ENCODE results near the gene AGBL1.

AGBL1 gene

DNA sequence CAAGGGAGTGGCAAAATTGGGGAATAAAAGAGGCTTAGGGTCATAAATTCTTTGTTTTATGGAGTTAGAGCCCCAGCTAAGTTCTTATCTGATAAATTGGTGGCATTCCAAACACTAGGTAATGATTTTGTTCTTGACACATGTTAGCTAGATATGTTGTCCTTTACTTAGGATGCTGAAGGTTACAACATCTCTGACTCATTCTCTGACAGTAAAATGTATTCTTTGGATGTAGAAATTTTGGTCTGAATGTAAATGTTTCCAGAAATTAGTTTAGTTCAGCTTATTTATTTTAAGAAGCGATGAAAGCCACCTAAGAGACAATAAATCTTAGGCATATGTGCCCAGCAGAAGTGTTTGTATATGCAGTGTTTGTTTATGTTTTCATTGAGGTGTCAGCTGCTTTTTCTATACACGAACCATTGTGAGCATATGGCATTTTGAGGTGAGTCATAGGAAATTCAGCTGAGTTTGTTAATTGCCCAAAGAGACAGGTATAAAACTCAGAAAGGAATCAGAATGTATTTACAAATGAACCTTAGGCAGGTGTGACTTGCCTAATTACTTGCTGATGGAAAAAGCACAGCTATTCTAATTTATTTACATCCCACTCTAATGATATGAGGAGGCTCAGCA, 247.7 kb downstream of the AGBL1 start:
- no peak for DNase-seq (ENCODE audit: low read depth)

GRCh38 chr15:86328658-86329057, 249.0 kb downstream of the AGBL1 start:
- DNase-seq (ENCODE audit: low read depth), result no peak

DNA sequence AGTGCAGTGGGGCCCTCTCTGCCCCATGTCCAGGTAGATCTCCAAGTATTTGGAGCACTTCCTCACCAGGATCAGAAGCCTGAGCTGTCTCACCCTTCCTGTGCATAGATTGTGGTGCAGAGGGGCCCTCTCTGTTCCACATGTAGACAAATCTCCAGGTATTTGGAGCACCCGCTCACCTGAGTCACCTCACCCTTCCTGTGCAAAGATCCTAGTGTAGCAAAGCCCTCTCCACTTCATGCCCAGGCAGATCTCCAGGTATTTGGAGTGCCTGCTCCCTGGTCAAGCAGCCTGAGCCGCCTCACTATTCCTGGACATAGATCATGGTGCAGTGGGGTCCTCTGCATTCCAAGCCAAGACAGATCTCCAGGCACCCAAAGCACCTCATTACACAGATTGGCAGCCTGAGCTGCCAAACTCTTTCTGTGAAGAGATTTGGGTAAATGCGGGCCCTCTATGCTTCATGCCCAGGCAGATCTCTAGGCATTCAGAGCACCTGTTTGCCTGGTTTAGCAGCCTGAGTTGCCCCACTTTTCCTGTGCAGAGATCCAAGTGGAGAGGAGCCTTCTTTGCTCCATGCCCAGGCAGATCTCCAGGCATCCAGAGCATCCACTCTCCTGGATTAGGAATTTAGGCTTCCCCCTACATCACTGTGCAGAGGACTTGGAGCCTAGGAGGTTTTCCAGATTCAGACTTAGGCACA, 249.8 kb downstream of the AGBL1 start:
- DNase-seq (ENCODE audit: low read depth), result no peak

DNA sequence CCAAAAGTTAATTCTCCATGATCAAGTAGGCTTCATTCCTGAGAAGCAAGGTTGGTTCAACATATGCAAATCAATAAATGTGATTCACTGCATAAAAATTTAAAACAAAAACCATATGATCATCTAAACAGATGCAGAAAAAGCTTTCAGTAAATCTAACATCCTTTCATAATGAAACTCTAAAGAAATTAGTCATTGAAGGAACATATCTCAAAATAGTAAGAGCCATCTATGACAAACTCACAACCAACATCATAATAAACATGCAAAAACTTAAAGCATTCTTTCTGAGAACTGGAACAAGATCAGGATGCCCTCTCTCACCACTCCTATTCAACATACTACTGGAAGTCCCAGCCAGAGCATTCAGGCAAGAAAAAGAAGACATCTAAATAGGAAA, 254.1 kb downstream of the AGBL1 start:
- no peak for DNase-seq (ENCODE audit: low read depth)

DNA sequence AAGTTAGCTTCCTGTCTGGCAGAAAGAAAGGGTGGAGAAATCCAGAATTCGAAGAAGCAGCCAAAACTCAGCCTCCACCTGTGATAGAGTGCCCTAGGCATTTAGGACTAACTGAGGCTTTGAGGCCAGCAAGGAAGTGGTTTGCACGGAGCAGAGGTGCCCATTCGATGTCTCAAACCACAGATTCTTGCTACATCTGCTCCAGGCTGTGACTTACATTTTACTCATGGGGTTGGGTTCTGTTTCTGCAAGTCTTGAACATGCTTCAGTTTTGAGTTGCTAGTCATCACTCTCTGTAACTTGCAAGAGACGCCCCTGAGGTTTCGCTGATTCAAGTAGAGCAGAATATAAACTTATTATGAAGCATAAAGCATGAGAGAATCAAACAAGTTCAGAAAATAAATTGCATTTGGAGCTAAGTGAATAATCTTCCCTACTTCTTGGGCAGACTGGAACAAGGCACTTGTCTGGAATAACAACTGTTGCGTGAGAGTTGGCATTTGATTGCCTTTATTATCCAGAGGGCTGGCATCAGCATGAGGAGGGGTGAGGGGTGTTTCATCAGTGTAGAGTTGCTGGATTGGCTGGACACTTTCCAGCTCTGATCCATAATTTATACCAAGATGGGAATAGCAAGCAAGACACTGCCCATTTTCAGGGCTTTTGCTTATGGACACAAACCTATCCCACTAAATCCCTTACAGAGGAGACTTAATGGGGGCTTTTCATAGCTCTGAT, 256.5 kb downstream of the AGBL1 start:
- DNase-seq (ENCODE audit: low read depth), result no peak

DNA sequence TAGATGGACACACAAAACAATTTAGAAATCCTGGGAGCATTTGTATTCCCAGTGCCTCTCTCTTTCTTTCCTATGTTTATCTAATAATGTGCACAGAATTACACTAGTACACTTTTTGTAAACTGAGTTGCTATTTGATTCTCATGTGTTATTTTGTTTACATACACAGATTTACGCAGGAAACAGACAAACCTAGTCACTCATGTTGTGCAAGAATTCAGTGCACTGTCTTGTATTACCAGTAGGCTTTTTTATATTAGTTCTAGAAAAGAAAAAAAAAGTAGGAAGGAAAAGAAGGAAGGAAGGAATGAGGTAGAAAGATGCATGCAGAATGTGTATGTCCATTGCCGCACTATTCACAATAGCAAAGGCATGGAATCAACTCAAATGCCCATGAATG, 257.4 kb downstream of the AGBL1 start:
- DNase-seq (ENCODE audit: low read depth), result no peak

DNA sequence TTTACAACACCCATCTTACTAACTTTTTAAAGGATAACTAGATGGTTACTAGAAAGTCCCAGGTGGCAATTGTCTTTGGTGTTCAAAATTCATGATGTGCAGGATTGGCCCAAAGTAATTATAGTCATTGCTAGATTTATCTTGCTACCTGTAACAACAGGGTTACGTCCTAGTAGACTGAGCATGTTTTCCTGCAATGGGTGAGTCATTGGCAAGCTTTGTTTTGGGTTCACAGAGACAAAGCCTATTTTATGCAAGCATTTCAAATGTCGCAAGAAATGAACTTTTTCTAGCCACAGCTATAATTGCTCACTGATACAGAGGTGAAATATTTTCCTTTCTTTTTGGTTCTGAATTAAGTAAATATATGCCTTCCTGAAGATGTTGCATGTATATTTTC, 267.6 kb downstream of the AGBL1 start:
- no peak for DNase-seq (ENCODE audit: low read depth)

DNA sequence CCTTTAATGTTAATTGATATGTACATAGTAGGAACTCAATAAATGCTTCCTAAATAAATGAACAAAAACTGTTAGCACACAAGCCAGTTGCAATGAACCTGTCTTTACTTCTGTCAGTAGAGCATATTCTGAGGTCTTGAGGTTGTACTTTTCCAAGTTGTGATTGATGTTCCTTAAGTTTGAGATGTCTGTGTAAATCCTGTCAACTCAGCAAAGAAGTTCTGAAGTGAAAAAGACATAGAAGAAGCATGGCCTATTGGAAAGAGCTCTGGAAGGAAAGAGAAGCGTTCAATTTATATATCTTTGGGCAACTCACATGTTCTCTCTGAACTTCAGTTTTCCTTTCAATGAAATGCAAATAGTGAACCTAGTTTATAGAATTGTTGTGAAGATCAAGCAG, 269.9 kb downstream of the AGBL1 start:
- no peak for DNase-seq (ENCODE audit: low read depth)

DNA sequence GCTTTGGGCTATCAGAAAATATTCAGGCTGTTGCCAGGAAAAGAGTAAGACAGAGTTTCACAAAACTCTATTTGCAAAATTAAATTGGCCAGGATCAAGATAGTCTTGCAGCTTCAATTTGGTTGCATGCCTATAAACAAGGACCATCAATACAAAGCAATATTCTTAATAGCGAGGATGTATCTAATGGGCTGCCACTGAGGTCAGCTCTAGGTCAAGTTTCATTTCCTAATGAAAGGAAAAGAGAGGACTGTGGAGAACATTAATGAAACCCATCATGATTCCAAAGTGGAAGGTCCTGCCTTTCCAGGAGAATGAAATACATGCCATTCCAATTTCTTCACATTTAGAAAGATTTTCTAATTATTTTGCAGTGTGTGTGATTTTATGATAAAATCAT, 273.5 kb downstream of the AGBL1 start:
- no peak for DNase-seq (ENCODE audit: low read depth)

- DNase-seq (ENCODE audit: low read depth), result no peak
These were observed 275.7 kb downstream of the AGBL1 start for GRCh38 chr15:86355361-86355760.

- DNase-seq (ENCODE audit: low read depth), result no peak
These were observed 276.1 kb downstream of the AGBL1 start for GRCh38 chr15:86355801-86356200.

- no peak for DNase-seq (ENCODE audit: low read depth)
These were observed 282.9 kb downstream of the AGBL1 start for GRCh38 chr15:86362555-86362954.

- DNase-seq (ENCODE audit: low read depth), result no peak
These were observed 293.5 kb downstream of the AGBL1 start for GRCh38 chr15:86373147-86373546.

DNA sequence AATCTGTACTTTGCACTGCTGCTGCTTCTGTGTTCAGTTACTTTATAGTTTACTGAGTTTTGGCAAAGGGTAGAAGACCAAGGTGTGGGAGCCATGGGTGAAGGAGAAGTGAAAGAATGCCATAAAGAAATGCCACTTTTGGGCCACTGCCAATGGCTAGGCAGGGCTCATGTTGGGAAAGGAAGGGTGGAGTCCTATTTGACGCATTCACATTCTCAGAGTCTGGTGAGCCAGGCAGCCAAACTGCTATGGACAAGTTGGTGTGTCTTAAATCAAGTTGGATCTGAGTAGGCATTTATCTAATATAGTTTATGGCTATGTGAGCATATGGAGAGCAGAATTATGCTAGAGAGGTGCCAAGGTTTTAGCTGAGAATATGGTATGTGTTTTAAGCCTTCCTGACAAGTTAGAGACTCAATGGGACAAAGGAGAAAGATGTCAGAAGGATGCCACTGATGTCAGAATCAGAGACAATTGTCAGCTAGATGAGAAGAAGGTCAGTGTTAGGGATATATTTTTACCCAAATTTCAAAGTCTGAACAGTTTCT, 296.1 kb downstream of the AGBL1 start:
- DNase-seq (ENCODE audit: low read depth), result no peak

DNA sequence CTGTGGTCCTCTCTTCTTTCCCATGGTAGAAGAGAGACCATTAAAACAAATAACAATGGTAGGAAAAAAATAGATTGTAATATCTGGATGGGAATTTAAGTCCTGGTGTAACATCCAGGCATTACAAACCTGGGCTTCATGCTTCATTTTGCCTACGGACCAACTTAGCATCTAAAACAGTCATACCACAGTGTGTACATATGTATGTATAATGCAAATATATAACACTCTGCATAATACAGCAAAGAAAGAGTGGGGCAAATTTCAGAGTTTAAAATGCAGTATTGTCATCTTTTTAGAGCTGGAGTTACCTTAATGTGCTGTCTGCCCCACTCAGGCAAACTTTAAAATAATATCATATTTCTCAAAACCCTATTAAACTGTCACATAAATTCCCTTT, 298.2 kb downstream of the AGBL1 start:
- DNase-seq (ENCODE audit: low read depth), result no peak

DNA sequence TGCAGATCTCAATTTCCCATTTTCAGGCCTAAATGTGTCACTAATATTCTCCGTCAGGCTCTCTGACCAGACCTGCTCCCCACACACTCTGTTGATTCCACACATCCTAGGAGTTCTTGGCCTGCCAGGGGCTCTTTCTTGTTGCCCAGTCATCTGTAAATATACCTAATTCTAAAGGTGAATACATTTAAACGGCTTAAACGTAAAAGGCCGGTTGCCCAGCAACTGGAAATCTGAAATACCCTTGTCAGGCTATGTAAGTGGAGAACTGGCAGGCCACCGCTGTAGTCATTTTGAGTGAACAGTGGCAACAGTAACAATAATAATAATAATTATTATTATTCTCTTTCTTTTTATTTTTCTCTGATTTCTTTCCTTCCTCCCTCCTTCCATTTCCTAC, 302.7 kb downstream of the AGBL1 start:
- no peak for DNase-seq (ENCODE audit: low read depth)

DNA sequence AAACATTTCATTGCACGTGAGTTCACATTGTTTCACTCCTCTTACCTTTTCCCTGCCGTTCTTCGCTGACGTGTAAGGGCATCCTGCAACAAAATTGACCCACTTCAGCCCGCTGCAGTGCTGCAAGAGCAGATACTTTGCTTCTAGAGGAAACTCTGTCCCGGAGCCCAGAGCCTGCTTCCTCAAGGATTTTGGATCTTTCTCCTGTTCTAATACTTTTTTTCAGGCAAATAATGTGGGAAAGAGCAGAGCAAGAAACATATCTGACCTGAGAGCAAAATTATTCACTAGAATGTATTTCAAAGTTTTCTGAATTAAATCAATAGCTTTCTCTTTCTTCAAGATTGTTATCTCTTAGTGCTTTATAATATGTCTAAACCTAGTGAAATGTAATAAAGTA, 303.9 kb downstream of the AGBL1 start:
- DNase-seq (ENCODE audit: low read depth), result no peak

DNA sequence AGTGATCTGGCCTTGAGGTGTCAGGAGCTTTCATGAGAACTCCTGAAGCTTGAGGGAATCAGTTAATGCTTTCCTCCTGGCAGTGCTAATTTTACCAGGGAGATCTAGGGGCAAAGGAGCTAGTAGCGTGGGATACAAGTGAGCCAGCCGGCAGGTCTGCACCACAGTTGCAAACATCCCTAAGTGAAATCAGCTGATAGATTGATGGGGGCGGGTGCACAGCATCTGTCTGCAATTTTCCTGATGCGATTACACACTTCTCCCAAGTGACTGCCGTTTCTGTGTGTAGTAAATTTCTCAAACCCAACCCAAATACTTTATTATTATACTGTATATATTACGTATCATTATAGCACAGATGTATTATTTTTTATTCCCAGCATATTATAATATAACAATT, 304.5 kb downstream of the AGBL1 start:
- DNase-seq (ENCODE audit: low read depth), result no peak

- DNase-seq (ENCODE audit: low read depth), result no peak
These were observed 312.6 kb downstream of the AGBL1 start for GRCh38 chr15:86392296-86392695.

DNA sequence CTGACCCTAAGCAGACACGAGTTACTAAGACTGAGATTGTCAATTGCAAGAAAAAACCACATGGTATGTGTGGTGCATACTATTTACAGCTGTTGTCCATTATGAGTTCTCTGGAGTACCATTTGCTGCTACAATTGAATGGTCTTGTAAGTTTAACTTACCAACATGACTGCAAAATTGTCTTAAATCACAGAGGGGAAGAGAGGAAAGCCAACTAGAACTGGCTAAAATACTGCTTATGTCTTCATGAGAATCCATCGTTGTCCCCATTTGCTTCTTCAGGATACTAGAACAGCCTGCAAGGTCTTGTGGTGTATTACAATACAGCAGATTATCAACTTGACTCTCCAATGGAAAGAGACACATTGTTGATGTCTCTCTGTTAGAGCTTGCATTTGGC, 313.2 kb downstream of the AGBL1 start:
- no peak for DNase-seq (ENCODE audit: low read depth)

- no peak for DNase-seq (ENCODE audit: low read depth)
These were observed 315.2 kb downstream of the AGBL1 start for GRCh38 chr15:86394866-86395265.

- no peak for DNase-seq (ENCODE audit: low read depth)
These were observed 319.6 kb downstream of the AGBL1 start for GRCh38 chr15:86399041-86399954.
